Umbilical cord (tissue), 2 donors: ENCODE data around the gene IGSF22. TPM values are rescaled to one million over a fixed set of nuclear protein-coding genes. Genes with fewer than 3 reads are reported as not detected.
"Not testable (repeated sequence)": the region's sequence is repeated elsewhere in the genome, so short reads cannot be mapped to it uniquely, and the experiment has no call there.

ENCODE experiments used
- DNase-seq: peaks from one replicate; pipeline ENCODE4 v3.0.0-alpha.2; 2015; ENCODE audit warnings: low spot score
- total RNA-seq: library from RNA; depleted of rRNA; stranded (reverse); fragments of >200 nt; gene quantifications from one replicate; pipeline ENCODE4 v1.2.3, GENCODE V29; 2014; ENCODE audit warnings: low replicate concordance; ENCODE audit not compliant: insufficient read depth

Gene IGSF22
- total RNA-seq, 1 donor from 2014 or later: 2.6 TPM

- DNase-seq: not testable (repeated sequence)
Observed at GRCh38 chr11:18691467-18692140, 34.4 kb downstream of the IGSF22 start.

- no peak for DNase-seq
Observed at GRCh38 chr11:18684267-18684666, 41.7 kb downstream of the IGSF22 start.

GRCh38 chr11:18682466-18682865 lies 43.5 kb downstream of the IGSF22 start:
- no peak for DNase-seq

- DNase-seq: not testable (repeated sequence)
Observed at GRCh38 chr11:18681949-18682348, 44.0 kb downstream of the IGSF22 start.

GRCh38 chr11:18677560-18677959 lies 48.4 kb downstream of the IGSF22 start:
- DNase-seq: no peak

GRCh38 chr11:18676803-18677202 lies 49.2 kb downstream of the IGSF22 start:
- DNase-seq: no peak

- DNase-seq: not testable (repeated sequence)
Observed at GRCh38 chr11:18672209-18672608, 53.8 kb downstream of the IGSF22 start.

- no peak for DNase-seq
Observed at GRCh38 chr11:18671246-18671645, 54.7 kb downstream of the IGSF22 start.

- peak; percentile 22 for DNase-seq
Observed at GRCh38 chr11:18669711-18670110, 56.3 kb downstream of the IGSF22 start.

- peak; percentile 24 for DNase-seq
Observed at GRCh38 chr11:18669219-18669596, 56.8 kb downstream of the IGSF22 start.

- peak; percentile 24 for DNase-seq
Observed at GRCh38 chr11:18668131-18668530, 57.9 kb downstream of the IGSF22 start.

- not testable (repeated sequence) for DNase-seq
Observed at GRCh38 chr11:18665353-18665872, 60.6 kb downstream of the IGSF22 start.

GRCh38 chr11:18657673-18658072 lies 68.3 kb downstream of the IGSF22 start:
- DNase-seq: no peak

Other genes with a start within 250 kb of the IGSF22 start
- gene TSG101, start 199.2 kb downstream of the IGSF22 start, total RNA-seq: 24.6 TPM
- gene UEVLD, start 137.5 kb downstream of the IGSF22 start, total RNA-seq: 36.1 TPM
- gene MISFA, start 126.4 kb downstream of the IGSF22 start, total RNA-seq: 1.7 TPM
- 24.6 TPM for gene SPTY2D1, start 91.8 kb downstream of the IGSF22 start, total RNA-seq
- 4.3 TPM for gene TMEM86A, start 27.4 kb downstream of the IGSF22 start, total RNA-seq
- 4.8 TPM for gene PTPN5, start 65.6 kb upstream of the IGSF22 start, total RNA-seq
- gene MRGPRX1, start 213.2 kb upstream of the IGSF22 start, total RNA-seq: not detected